Right renal pelvis (tissue), 4 donors: ENCODE measurements around the gene ZNF157. TPM values are rescaled to one million over a fixed set of nuclear protein-coding genes. Genes with fewer than 3 reads are reported as not detected.
"Not testable (repeated sequence)": the region's sequence is repeated elsewhere in the genome, so short reads cannot be mapped to it uniquely, and the experiment has no call there.

Source experiments
- DNase-seq, 4 donors: peaks; one replicate each; pipeline ENCODE4 v3.0.0-alpha.2; 2013; ENCODE audit warnings: low read depth in 4 of 4, low spot score in 3 of 4, missing footprints in 1 of 4
- polyA plus RNA-seq, 4 donors: library from polyadenylated mRNA; unstranded; fragments of 120-200 nt; gene quantifications; one replicate each; pipeline ENCODE4 v1.2.1, GENCODE V29; 2013; ENCODE audit not compliant: insufficient read length in 4 of 4

The ZNF157 gene
- polyA plus RNA-seq: 1 to 10 TPM in 1 of 4 donors, under 1 TPM in 3; 0.74 to 1.1 (median 0.93) TPM

DNA sequence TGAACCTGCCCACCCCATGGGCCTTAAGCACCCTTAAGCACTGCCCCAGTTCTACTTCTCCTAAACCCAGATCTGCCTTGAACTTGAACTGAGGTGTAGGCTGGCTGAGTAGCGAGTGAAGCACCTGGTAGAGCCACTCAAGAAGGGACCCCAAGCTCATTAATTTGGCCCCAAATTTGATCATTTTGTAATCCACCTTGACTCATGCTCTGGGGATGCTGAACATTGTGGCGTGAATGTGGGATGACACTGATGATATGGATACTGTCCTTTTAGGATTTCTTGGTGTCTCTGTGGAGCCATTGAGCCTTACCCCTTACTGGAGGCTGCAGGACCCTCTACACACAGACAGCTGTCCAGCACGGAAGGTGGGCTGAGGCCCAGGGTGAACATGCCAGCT is at the start of gene ZNF157:
TSS of gene ZNF157 (plus strand) at position 301 of the 400 bp plus-strand sequence. CDS start at position 392, 91 bp downstream.
- no peak for DNase-seq

DNA sequence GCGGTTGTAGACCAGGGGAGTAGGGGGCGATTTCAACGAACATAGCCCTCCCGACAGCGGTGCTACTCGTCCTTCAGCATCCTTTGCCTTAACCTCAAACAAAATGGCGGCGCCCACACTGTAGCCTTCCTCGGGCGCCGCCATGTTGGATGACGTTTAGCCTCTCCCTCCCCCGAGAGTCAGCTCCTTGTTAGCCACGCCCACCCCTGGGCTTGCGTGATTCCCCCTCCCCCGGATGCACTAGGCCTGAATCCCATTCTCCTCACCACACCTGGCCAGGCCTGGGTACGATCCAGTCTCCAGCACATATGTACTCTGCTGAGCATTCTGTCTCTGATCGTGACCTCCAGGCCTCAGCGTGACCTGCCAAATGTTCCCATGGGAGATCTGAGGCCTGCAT is 49.0 kb upstream of the ZNF157 start:
- peak in 2 of 4 donors; percentile 34 to 45 for DNase-seq

DNA sequence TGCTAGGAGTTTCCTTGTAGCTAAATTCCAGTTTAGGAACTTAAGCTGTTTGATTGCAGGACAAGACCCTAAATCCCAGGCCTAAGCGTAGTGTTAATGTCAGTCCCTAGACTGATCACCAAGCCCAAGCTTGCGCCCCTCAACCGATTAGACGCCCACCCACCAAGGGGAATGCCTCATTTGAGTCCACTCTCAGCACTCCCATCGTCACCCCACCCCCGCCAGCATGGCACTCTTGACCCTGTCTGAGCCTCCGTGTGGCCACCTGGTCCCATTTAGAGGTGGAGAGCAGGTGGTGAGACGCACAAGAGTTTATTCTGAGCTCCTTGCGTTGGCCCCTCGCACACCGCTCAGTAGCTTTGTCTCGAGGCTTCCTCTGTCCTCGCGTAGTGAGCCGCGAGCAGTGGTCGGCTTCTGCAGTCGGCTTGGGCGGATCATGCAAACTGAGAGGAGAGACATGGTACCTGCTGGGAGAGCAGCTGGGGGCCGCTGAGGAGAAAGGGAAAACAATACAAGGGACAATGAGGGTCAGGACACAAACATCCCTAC is 48.5 kb upstream of the ZNF157 start:
- no peak for DNase-seq

DNA sequence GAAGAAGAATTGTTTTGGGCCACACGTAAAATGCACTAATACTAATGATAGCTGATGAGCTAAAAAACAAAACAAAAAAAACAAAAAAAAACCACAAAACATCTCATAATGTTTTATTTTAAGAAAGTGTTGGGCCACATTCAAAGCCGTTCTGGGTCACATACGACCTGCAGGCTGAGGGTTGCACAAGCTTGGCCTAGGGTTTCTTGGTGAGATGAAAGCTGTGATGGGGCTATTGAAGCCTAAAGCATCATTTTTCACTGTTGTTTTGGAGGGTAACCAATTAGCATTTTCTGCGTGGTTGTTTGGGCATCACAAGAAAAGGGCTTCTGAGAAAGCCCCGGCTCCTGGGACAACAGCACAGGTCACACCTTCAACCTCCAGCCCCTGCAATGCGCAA is 42.5 kb upstream of the ZNF157 start:
- no peak for DNase-seq

DNA sequence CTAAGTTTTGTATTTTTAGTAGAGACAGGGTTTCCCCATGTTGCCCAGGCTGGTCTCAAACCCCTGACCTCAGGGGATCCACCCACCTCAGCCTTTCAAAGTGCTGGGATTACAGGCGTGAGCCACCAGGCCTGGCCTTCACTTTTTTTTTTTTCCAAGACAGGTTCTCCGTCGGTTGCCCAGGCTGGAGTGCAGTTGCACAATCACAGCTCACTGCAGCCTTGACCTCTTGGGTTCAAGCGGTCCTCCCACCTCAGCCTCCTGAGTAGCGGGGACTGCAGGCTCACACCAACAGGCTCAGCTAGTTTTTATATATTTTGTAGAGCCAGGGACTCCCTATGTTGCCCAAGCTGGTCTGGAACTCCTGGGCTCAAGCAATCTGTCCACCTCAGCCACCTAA is 37.6 kb upstream of the ZNF157 start:
- DNase-seq: not testable (repeated sequence)

DNA sequence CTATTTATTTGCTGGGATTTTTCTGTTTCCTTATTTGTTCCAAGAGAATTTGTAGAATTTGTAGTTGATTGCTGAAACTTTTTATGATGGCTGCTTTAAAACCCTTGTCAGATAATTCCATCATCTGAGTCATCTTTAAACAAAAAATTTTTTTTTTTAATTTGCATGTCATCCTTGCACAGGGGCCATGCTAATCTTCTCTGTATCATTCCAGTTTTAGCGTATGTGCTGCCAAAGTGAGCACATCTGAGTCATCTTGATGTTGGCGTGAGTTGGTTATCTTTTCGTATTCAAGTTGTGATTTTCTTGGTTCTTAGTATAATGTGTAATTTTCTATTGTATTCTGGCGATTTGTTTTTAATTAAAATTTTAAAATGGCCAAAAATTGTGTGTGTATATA is 18.7 kb upstream of the ZNF157 start:
- no peak for DNase-seq

DNA sequence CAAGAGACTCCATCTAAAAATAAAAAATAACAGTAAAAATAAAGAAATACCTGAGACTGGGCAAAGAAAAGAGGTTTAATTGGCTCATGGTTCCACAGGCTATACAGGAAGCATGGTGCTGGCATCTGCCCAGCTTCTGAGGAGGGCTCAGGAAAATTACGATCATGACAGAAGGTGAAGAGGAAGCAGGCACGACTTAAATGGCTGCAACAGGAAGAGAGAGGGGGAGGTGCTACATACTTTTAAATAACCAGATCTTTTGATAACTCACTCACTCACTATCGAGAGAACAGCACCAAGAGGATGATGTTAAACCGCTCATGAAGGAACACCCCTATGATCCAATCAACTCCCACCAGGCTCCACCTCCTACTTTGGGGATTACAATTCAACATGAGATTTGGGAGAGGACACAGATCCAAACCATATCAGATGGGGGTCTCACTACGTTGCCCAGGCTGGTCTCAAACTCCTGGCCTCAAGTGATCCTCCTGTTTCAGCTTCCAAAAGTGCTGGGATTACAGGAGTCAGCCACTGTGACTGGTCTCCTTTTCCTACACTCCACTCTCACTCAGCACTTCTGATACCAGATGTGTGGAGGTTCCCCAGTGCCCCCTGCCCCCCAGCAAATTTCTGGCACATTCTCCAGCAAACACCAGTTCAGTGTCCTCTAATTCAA is 11.9 kb upstream of the ZNF157 start:
- no peak for DNase-seq

DNA sequence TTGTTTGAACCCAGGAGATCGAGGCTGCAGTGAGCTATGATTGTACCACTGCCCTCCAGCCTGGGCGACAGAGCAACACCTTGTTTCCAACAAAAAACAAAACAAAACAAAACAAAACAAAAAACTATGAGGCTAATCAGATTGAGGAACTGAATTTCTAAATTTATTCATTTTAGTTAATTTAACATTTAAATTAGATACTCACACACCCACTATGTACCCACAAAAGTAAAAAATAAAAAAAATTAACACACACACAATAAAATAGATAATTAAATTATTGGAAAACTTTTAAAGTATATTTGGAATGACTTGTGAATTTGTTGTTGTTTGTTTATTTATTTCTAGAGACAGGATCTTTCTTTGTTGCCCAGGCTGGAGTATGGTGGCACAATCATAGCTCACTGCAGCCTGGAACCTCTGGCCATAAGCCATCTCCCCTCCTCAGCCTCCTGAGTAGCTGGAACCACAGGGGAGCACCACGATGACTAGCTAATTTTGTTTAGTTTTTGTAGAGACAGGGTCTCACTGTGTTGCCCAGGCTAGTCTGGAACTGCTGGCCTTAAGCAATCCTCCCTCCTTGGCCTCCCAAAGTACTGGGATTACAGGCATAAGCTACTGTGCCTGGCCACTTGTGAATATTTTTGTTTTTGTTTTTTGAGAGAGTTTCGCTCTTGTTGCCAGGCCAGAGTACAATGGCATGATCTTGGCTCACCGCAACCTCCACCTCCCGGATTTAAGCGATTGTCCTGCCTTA is 9.8 kb upstream of the ZNF157 start:
- no peak for DNase-seq

DNA sequence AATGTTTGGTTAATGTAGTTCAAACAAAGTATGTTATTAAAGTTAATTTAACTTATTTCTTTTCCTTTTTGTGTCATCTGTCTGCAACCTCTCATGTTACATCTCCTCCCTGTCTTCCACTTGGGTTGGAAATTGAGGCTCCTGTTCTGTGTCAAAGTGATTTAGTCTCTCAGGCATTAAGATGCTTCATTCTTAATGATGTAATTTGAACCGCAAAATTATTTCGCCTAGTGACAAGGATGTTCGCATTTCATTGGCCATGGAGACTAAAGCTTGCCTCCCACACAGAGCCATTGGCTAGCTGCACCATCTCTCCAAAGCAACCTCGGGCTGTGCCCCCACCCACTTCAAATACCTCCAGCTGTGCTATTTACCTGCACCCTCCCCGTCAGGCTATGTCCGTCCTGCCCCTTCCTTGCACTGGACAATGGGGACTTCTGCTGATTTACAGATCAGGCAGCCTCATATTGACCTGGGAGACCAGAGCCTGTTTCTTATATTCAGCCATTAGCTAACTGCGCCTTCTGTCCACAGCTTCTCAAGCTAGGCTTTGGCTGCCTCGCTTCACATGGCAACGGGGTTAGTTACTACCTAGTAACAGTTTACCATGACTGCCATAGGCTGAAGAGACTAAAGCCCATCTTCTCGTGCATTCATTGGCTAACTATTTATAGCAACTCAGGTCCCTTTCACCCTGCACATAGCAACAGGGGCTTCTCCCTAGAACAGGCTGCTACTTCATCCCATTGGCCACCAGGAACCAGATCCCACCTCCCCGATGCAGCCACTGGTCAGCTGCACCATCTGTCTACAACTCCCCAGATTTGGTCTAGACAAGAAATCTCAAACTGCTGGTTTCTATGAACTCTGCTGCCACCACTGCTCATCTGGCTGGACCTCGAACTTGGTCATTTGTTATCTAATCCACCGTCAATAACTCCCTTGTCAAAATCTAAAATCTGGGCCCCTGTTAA is 8.6 kb upstream of the ZNF157 start:
- peak; percentile 67 to 84 (median 76) for DNase-seq

DNA sequence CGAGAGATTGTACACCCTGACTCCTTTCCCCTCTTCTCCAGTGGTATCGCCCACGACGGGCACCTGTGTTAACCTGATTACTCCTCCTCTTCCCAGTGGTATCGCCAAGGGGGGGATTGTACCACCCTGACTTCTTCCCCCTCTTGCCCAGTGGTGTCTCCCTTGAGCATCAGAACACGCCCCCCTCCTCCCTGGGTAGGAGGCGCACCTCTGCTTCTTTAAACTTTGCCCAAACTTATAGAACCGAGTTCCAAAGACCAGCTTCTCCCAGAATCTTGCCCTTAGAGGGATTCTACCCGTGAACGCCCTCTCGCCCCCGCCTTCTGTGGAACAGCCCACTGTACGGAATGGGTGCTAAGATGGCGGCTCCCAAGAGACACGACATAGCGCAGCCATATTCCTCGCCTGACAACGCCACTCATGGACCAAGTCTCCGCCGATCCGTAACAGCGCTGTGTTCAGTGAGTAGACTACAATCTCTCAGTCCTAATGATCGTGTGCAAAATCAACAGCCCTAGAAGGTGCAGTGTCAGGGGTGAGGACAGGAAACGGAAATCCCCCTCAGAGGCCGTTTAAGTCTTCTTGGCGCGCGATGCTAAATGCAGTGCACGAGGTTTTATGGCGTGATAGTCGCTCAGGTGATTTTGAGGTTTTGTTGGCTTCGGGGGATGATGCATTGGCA is 4.2 kb upstream of the ZNF157 start:
- peak; percentile 61 to 70 (median 62) for DNase-seq

DNA sequence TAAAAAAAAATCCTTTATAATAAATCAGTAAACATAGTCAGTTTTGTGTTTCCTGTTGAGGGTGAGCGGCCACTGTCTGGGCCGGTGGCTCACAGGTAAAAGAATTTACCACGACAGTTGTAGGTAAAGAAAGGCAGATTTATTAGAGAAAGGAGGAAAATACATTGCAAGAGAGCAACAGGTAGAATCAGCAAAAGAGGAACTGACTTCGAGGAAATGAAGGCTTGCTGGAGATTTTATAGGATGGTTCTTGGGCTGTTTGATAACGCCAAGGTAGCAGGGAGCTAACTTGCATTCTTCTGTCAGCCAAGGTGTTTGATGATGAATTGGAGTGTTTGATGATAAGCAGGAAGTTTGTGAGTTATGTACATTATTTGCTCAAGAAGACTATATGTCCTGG is 2.8 kb downstream of the ZNF157 start:
- no peak for DNase-seq

DNA sequence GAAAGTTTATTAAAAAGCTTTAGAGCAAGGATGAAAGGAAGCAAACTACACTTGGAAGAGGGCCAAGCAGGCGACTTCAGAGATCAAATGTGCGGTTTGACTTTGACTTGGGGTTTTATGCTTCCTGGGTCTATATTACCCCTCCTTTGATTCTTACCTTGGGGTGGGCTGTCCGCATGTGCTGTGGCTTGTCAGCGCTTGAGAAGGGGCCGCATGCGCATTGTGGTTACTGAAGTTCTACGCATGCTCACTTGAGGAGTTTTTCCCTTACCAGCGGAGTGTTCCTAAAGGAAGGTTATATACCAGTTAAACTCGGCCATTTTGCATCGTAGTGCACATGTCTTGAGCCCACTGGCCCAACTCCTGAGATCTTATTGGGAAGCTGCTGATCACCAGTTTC is 9.9 kb downstream of the ZNF157 start:
- no peak for DNase-seq

DNA sequence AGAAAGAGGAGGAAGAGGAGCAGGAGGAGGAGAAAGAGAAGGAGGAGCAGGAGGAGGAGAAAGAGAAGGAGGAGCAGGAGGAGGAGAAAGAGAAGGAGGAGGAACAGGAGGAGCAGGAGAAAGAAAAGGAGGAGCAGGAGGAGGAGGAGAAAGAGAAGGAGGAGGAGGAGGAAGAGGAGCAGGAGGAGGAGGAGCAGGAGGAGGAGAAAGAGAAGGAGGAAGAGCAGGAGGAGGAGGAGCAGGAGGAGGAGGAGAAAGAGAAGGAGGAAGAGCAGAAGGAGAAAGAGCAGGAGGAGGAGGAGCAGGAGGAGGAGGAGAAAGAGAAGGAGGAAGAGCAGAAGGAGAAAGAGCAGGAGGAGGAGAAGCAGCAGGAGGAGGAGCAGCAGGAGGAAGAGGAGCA is 10.5 kb downstream of the ZNF157 start:
- DNase-seq: not testable (repeated sequence)

DNA sequence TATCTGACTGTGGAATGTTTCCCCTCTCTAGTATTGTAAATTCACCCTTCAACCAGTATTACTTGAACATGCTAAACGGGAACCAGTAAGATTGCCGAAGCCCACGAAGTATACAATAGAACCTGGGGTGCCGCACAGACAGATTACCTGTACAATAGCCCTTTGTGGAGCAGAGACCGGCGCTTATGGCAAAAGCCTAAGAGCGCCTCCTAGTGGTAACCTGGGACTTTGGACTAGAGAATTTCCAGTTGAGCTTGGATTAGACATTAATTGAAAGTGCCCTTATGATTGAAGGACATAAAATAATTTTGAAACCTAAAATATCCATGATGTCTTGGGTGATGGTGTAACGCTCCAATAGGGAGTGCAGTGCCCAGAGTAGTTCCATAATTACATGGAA is 14.1 kb downstream of the ZNF157 start:
- DNase-seq: peak in 3 of 4 donors; percentile 47 to 53 (median 49)

DNA sequence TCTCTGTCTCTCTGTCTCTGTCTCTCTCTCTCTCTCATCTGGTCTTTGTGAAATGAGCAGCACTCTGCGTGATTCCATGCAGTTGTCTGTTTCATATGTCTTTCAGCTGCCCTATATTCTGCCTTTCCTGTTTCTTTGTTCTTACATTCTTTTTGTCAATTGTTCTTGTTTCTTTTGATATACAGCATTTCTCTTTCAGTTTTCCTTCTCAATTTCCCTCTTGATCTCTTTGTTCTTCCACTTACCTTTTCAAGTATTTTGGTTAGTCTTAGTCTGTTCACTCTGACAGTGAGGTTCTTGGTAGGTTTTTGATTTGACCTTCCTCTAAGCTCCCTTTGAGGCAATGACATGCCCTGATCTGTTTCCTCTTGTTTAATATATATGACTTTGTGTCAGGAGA is 20.4 kb downstream of the ZNF157 start:
- no peak for DNase-seq

DNA sequence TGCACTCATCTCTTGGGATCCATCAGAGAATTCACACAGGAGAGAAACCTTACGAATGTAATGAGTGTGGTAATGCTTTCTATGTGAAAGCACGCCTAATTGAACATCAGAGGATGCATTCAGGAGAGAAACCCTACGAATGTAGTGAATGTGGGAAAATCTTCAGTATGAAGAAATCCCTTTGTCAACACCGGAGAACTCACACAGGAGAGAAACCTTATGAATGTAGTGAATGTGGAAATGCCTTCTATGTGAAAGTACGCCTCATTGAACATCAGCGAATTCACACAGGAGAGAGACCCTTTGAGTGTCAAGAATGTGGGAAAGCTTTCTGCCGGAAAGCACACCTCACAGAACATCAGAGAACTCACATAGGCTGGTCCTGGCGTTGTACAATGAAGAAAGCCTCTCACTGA is 42.8 kb downstream of the ZNF157 start:
- no peak for DNase-seq

DNA sequence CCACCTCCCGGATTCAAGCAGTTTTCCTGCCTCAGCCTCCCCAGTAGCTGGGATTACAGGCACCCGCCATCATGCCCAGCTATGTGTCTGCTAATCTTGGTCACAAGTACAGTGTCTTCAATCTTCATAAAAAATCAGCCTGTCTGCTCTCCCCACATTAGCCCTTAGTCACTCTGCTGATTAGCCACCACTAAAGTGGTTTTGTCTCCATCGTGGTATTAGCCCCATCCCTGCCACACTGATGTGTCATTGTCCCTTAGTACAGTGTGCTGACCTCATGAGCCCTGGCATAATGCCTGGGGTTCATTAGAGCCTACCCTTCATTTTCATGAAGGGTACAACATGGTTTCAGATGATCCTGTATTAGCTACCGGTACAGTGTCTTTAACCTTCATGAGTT is 49.9 kb downstream of the ZNF157 start:
- no peak for DNase-seq

DNA sequence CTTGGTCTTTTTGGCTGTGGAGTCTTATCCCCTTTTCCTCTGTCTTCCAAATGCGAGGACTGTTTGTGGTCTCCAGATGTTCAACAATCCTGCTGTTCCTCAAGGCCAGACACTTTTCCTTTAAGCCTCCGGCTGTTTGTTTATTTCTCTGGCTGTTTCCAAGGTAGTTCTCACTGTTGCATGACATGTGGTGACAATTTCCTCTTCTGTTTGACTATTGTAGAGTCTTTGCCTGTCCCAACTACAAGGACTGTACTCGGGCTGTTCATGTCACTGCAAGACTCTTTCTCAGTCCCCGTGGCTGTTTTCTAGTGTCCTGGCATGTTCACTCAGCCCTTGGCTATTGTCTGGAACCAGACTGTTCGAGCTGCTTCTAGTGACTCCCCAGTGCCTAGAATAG is 50.6 kb downstream of the ZNF157 start:
- no peak for DNase-seq

DNA sequence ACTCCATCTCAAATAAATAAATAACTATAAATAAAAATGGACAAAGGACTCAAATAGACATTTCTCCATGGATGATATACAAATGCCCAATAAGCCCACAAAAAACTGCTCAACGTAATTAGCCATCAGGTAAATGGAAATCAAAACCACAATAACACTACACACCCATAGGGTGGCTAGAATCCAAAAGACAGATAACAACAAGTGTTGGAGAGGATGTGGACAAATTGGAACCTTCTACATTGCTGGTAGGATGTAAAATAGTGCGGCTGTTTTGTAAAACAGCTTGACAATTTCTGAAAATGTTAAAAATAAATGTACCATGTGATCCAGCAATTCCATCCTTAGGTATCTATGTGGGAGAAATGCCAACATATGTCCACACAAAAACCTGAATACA is 52.1 kb downstream of the ZNF157 start:
- DNase-seq: no peak

DNA sequence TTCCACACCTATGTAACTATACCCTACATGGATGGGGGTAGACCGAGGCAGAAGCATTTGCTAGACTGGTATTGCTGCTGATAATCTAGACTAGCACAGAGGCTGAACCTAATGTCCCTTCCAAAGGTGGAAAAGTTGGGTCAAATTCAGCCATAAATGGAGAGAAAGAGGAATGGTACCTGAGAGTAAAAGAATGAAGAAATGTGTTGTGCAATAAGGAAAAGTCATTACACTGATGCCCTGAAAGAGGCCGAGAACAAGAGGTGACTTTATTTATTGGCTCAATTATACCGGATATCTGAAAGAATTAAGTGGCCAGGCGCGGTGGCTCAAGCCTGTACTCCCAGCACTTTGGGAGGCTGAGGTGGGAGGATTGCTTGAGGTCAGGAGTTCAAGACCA is 60.5 kb downstream of the ZNF157 start:
- DNase-seq: no peak
